Esophagus squamous epithelium (tissue), 5 donors: Measurements from ENCODE around the gene PCDH19. TPM values are rescaled to one million over a fixed set of nuclear protein-coding genes. Genes with fewer than 3 reads are reported as not detected.
A peak's percentile ranks its signal among the peaks of the same experiment; 100 is the strongest.

ENCODE experiments used
- DNase-seq: peaks from one replicate; lab custom pipeline; 2025; lab: John Stamatoyannopoulos, UW
- H3K27ac ChIP-seq, 4 donors: fragments of 200-600 bp; sonication (generic); one replicate each; pipeline ENCODE4 v1.5.1; 2016 to 2019; ENCODE audit warnings: mild to moderate bottlenecking in 1 of 4
- H3K27me3 ChIP-seq, 4 donors: fragments of 200-600 bp; sonication (generic); 1 replicate in 3 of 4; 2 replicates in 1 of 4; pipeline versions ENCODE4 v1.5.1 to v1.6.0; 2017 to 2021; ENCODE audit warnings: antibody characterized with exemption in 1 of 4
- H3K36me3 ChIP-seq, 3 donors: fragments of 200-600 bp; sonication (generic); one replicate each; pipeline ENCODE4 v1.5.1; 2016 to 2019
- H3K4me1 ChIP-seq, 3 donors: fragments of 200-600 bp; sonication (generic); one replicate each; pipeline ENCODE4 v1.5.1; 2017 to 2019
- H3K4me3 ChIP-seq, 4 donors: fragments of 200-600 bp; sonication (generic); 1 replicate in 3 of 4; 2 replicates in 1 of 4; pipeline ENCODE4 v1.5.1; 2016 to 2019; ENCODE audit warnings: mild to moderate bottlenecking in 2 of 4, moderate library complexity in 1 of 4
- H3K9me3 ChIP-seq, 3 donors: fragments of 200-600 bp; sonication (generic); one replicate each; pipeline ENCODE4 v1.5.1; 2016 to 2019
- POLR2A ChIP-seq, 4 donors: fragments of 450-650 bp; IDR thresholded peaks; one replicate each; pipeline ENCODE4 v1.6.1; 2017; ENCODE audit warnings: antibody characterized with exemption in 4 of 4, mild to moderate bottlenecking in 4 of 4, moderate library complexity in 3 of 4
- WGBS, 2 donors: methylation state at CpG; one replicate each; pipeline ENCODE4 v1.1.5; 2018; 5-methylcytosine and 5-hydroxymethylcytosine counted together
- intact Hi-C: fragments of 100-400 bp; cut with DNase I; formaldehyde crosslinking; loops from one replicate; pipeline ENCODE4 v1.15.0; 2022
- total RNA-seq, 4 donors: library from RNA; depleted of rRNA; stranded (reverse); fragments of >200 nt; gene quantifications; one replicate each; pipeline ENCODE4 v1.1.0, GENCODE V29; 2016
- TF ChIP-seq, protein P1 (sequence below), 6 experiments: fragments of 450-650 bp in 4 of 6; fragments of 200-600 bp in 2 of 6; sonication (generic) in 2 of 6; IDR thresholded peaks; one replicate each; pipeline ENCODE4 v1.5.1; 2016 to 2019; ENCODE audit warnings: antibody characterized with exemption in 6 of 6, mild to moderate bottlenecking in 4 of 6, moderate library complexity in 4 of 6
- donor health status: DM: yes; HTN: yes; CAD: no.

Gene PCDH19
- total RNA-seq, 4 donors from 2014 or later, result 0.08 to 0.76 (median 0.41) TPM

DNA sequence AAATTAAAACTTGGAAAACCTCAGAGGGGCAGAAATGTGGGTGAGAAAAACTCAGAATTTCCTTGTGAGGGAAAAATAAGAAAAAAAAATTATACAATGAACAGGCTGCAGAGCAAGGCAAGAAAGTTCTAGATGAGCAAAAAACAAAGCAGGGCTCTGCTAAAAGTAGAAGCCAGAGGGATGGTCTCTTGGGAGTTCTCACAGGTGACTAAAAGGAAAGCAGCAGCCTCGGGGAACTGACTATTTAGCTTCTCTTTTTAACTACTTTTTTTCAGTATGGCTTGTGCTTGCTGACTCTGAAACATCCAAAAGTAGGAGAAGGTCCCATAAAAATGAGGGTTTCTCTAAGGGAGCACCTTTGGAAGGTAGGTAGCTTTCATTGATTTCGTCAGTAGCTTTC, 36.4 kb downstream of the PCDH19 start:
- no peak overlapping the region for H3K4me3 ChIP-seq
- TF ChIP-seq POLR2A (IDR thresholded peaks at IDR 0.05), result no peak
- TF ChIP-seq, protein P1, sequence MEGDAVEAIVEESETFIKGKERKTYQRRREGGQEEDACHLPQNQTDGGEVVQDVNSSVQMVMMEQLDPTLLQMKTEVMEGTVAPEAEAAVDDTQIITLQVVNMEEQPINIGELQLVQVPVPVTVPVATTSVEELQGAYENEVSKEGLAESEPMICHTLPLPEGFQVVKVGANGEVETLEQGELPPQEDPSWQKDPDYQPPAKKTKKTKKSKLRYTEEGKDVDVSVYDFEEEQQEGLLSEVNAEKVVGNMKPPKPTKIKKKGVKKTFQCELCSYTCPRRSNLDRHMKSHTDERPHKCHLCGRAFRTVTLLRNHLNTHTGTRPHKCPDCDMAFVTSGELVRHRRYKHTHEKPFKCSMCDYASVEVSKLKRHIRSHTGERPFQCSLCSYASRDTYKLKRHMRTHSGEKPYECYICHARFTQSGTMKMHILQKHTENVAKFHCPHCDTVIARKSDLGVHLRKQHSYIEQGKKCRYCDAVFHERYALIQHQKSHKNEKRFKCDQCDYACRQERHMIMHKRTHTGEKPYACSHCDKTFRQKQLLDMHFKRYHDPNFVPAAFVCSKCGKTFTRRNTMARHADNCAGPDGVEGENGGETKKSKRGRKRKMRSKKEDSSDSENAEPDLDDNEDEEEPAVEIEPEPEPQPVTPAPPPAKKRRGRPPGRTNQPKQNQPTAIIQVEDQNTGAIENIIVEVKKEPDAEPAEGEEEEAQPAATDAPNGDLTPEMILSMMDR (IDR thresholded peaks at IDR 0.05), result no peak
- no peak for DNase-seq
- 52 to 63% methylated on average over 2 of the region's 2 CpGs for WGBS, 2 donors
- no peaks in the 10 kb centered on the region for H3K36me3 ChIP-seq
- peaks cover 0 to 15% (median 0%) of the 10 kb centered on the region in 3 donors for H3K4me1 ChIP-seq
- intact Hi-C loops, result no loop called here
- no peaks in the 10 kb centered on the region for H3K27me3 ChIP-seq
- no peaks in the 10 kb centered on the region for H3K9me3 ChIP-seq
- no peak overlapping the region for H3K27ac ChIP-seq

DNA sequence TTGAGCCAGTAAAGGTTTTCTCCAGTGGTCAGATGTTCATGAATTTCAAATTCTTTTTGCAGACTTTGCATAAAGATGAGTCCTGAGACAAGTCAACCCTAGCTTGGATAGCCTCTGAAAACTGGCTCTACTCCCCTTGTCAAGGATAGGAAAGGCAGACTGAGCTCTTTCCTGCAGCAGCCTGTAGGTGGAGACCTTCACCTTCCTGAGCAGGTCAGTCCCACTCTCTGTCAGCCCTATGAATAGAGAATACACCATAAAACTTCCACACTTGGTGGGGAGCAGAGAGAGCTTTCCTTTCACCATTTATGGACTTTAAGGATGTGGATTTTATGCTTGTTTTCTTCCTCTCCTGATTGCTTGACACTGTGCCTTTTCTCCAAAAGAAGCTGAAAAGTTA, 41.9 kb downstream of the PCDH19 start:
- no peaks in the 10 kb centered on the region for H3K36me3 ChIP-seq

DNA sequence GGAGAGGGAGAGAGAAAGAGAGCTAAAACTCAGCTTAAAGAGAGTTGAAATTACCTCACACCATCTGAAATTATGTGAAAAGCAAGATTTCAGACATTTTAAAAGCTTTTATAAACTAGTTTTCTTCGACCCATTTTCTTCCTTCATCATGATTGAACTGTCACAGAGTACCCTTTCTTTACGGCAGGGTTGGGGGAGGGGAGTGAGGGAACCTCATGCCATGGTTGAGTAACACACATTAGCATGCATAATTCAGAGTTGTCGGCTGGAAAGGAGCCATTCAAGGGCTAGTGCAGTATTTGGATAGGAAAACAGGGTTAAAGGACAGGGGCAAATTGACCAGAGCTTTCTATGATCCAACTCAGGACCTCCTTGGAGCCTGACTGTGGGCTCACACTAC, 46.2 kb downstream of the PCDH19 start:
- intact Hi-C loops, result no loop called here
- Histone ChIP-seq H3K9me3 (no peaks in the 10 kb centered on the region), H3K4me1 (no peaks in the 10 kb centered on the region), H3K27me3 (no peaks in the 10 kb centered on the region), H3K36me3 (no peaks in the 10 kb centered on the region), H3K27ac (no peak overlapping the region), H3K4me3 (no peak overlapping the region)
- DNase-seq, result no peak
- WGBS, 2 donors, result 18 to 53% methylated on average over 1 to 3 of the region's 3 CpGs
- TF ChIP-seq, protein P1 (IDR thresholded peaks at IDR 0.05), result no peak
- no peak for TF ChIP-seq POLR2A (IDR thresholded peaks at IDR 0.05)

More for the DNA sequence above, 41.9 kb downstream of the PCDH19 start:
- Histone ChIP-seq H3K4me3 (no peak overlapping the region), H3K27me3 (no peaks in the 10 kb centered on the region), H3K27ac (no peak overlapping the region), H3K9me3 (no peaks in the 10 kb centered on the region), H3K4me1 (no peaks in the 10 kb centered on the region)
- TF ChIP-seq, protein P1 (IDR thresholded peaks at IDR 0.05), result peak in 5 of 6 experiments; percentile 13 to 50 (median 27)
- no peak for TF ChIP-seq POLR2A (IDR thresholded peaks at IDR 0.05)
- DNase-seq, result no peak
- intact Hi-C loops, result no loop called here

- Histone ChIP-seq H3K4me1 (no peaks in the 10 kb centered on the region), H3K36me3 (no peaks in the 10 kb centered on the region), H3K27me3 (no peaks in the 10 kb centered on the region), H3K27ac (no peak overlapping the region), H3K9me3 (no peaks in the 10 kb centered on the region), H3K4me3 (no peak overlapping the region)
- 33 to 38% methylated on average over 2 to 3 of the region's 3 CpGs for WGBS, 2 donors
- intact Hi-C loops, result no loop called here
- DNase-seq, result no peak
- TF ChIP-seq POLR2A (IDR thresholded peaks at IDR 0.05), result no peak
- TF ChIP-seq, protein P1 (IDR thresholded peaks at IDR 0.05), result no peak
Observed at GRCh38 chrX:100358766-100359165, 51.3 kb downstream of the PCDH19 start.

- H3K36me3 ChIP-seq, result no peaks in the 10 kb centered on the region
- no peaks in the 10 kb centered on the region for H3K9me3 ChIP-seq
- 47 to 59% methylated on average over 3 of the region's 3 CpGs for WGBS, 2 donors
- no peaks in the 10 kb centered on the region for H3K4me1 ChIP-seq
- H3K27me3 ChIP-seq, result no peaks in the 10 kb centered on the region
- no peak overlapping the region for H3K4me3 ChIP-seq
- no peak overlapping the region for H3K27ac ChIP-seq
- DNase-seq, result no peak
- intact Hi-C loops, result no loop called here
- TF ChIP-seq, protein P1 (IDR thresholded peaks at IDR 0.05), result no peak
- no peak for TF ChIP-seq POLR2A (IDR thresholded peaks at IDR 0.05)
Observed at GRCh38 chrX:100356351-100356896, 53.6 kb downstream of the PCDH19 start.
